Endometrial microvascular endothelial cells (primary cell): ENCODE results near the gene VPS13D. TPM values are rescaled to one million over a fixed set of nuclear protein-coding genes. Genes with fewer than 3 reads are reported as not detected.

Source experiments
- in situ Hi-C: cut with HindIII; loops from 2 replicates; pipeline ENCODE4 v1.10.0; 2017; ENCODE audit warnings: low sequenced_read_pairs, low pct_unique_long_range_greater_than_20kb; ENCODE audit errors: inconsistent ontology term
- total RNA-seq: library from RNA; depleted of rRNA; stranded (reverse); fragments of >200 nt; gene quantifications from one replicate; pipeline ENCODE4 v1.2.3, GENCODE V29; 2015; ENCODE audit errors: inconsistent ontology term

VPS13D gene
- total RNA-seq, 1 donor from 2014 or later = 19.3 TPM

DNA sequence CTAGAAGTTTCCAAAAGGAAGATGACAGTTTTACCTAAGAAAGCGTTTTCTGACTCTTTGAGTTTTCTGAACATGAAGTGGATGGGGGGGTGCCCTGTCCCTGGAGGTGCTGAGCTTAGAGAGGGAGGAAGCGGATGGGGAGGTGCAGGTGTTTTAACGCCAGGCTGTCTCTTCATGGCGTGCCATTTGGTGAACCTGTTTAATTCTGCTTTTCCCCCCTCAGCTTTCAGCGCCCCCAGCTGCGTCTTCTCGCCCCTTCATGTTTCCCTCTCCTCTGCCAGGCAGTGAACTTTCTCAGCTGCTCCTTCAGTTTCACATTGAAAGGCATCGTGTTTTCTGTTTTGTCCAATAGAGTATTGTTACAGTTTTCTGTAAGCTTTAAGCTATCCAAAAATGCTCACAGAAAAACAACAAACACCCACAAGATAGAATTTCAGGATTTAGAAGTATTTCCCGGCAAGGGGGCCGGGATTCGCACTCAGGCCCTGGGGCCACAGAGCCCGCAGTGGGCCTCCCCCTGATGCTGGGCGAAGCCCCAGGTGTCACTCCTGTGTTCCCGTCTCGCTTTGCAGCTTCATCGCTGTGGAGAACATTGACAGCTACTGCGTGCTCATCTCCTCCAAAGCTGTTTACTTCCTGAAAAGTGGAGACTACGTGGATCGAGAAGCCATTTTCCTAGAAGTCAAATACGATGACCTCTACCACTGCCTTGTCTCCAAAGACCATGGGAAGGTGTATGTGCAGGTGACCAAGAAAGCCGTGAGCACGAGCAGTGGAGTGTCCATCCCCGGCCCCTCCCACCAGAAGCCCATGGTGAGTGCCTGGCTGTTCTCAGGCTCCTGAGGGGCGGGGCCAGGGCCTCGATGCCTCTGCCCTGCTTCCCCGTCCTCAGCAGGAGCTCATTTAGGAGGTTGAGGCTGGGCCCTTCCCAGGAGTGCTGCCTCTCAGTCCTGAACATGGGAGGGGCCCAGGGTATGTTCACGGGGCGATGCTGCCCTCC lies 276.8 kb downstream of the VPS13D start:
- in situ Hi-C loops = loop anchor here (25.0 kb wide), 1 partner anchor 94 kb away; no protein-coding TSS in a partner anchor

- in situ Hi-C loops = loop anchor here (25.0 kb wide), 1 partner anchor 95 kb away; no protein-coding TSS in a partner anchor
Measured at GRCh38 chr1:12507631-12508030, 277.8 kb downstream of the VPS13D start.

GRCh38 chr1:12508849-12509248 lies 279.0 kb downstream of the VPS13D start:
- in situ Hi-C loops = loop anchor here (25.0 kb wide), 1 partner anchor 97 kb away; no protein-coding TSS in a partner anchor

DNA sequence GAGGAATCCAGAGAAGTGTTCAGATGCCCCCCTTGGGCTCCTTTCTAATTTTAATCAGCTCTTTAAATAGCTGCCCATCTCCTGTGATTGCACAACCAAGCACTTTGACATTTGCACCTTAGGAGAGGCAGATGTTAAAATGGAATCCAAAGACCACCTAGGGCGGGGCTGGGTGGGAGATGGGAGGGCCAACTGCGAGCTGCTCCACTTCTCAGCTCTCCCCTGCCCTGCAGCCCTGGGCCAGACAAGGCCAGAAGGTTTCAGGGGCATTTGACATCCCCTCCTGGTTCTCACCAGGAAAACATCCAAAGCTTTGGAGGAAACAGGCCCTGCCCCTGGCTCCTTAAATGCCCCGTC lies 281.3 kb downstream of the VPS13D start:
- in situ Hi-C loops = loop anchor here (25.0 kb wide), 1 partner anchor 99 kb away; no protein-coding TSS in a partner anchor

GRCh38 chr1:12511516-12512468 lies 282.0 kb downstream of the VPS13D start:
- in situ Hi-C loops = loop anchor here (25.0 kb wide), 1 partner anchor 99 kb away; no protein-coding TSS in a partner anchor

- in situ Hi-C loops = loop anchor here (25.0 kb wide), 1 partner anchor 101 kb away; no protein-coding TSS in a partner anchor
Measured at GRCh38 chr1:12513181-12513580, 283.4 kb downstream of the VPS13D start.

DNA sequence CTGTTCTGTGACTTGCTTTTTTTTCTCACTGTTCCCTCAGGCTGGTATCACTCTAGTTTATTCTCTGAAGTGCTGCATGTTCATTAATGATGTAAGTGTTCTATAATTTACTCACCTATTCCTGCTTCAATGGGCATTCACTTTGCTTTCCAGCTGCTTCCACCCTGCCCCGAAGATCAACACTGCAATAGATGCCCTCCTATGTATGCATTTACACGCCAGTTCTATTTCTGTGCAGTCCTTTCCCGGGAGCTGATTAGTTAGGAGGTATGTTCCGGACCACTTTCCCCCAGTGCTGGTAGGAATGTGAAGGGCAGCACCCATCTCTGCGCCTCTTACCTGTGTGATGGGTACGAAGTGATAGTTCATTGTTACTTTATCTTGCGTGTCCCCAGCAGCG lies 284.8 kb downstream of the VPS13D start:
- in situ Hi-C loops = loop anchor here (25.0 kb wide), 1 partner anchor 102 kb away; no protein-coding TSS in a partner anchor

- in situ Hi-C loops = loop anchor here (25.0 kb wide), 1 partner anchor 103 kb away; no protein-coding TSS in a partner anchor
Measured at GRCh38 chr1:12515234-12515633, 285.4 kb downstream of the VPS13D start.

GRCh38 chr1:12516741-12517140 lies 286.9 kb downstream of the VPS13D start:
- in situ Hi-C loops = loop anchor here (25.0 kb wide), 1 partner anchor 104 kb away; no protein-coding TSS in a partner anchor

GRCh38 chr1:12518931-12519692 lies 289.3 kb downstream of the VPS13D start:
- in situ Hi-C loops = loop anchor here (25.0 kb wide), 1 partner anchor 107 kb away; no protein-coding TSS in a partner anchor

GRCh38 chr1:12519693-12520364 lies 290.0 kb downstream of the VPS13D start:
- in situ Hi-C loops = loop anchor here (25.0 kb wide), 1 partner anchor 108 kb away; no protein-coding TSS in a partner anchor

DNA sequence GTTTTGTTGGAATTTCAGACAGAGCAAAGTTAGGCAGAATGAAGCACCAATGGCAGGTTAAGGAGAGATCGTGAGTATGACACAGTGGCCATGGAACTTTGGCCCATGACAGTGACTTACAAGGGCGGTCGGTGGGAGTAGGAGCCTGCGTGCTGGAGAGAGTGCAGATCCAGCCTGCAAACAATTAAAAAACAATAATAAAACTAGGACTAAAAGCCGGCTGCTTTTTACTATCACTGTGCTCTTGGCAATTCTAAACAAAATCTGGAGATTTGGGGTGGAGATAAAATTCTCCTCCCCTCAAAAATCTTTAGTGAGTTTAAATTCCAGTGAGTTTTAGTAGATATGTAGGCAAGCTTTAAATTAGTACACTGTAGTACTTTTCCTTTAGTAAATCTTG lies 291.3 kb downstream of the VPS13D start:
- in situ Hi-C loops = loop anchor here (25.0 kb wide), 1 partner anchor 109 kb away; no protein-coding TSS in a partner anchor

DNA sequence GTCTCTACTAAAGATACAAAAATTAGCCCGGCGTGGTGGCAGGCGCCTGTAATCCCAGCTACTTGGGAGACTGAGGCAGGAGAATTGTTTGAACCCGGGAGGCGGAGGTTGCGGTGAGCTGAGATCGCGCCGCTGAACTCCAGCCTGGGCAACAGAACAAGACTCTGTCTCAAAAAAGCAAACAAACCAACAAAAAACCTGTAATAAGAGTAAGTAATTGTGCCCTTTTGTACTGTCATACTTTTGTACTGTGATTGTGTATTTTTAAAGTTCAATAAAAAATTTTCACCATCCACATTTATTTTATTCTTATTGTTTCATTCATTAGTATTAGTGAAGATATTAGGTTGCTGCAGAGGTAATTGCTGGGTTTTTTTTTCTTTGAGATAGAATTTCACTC lies 292.9 kb downstream of the VPS13D start:
- in situ Hi-C loops = loop anchor here (25.0 kb wide), 1 partner anchor 110 kb away; no protein-coding TSS in a partner anchor

- in situ Hi-C loops = loop anchor here (25.0 kb wide), 1 partner anchor 112 kb away; no protein-coding TSS in a partner anchor
Measured at GRCh38 chr1:12524266-12524665, 294.4 kb downstream of the VPS13D start.

- in situ Hi-C loops = no loop called here
Measured at GRCh38 chr1:12525311-12526181, 295.7 kb downstream of the VPS13D start.

- in situ Hi-C loops = no loop called here
Measured at GRCh38 chr1:12527564-12527963, 297.7 kb downstream of the VPS13D start.
